ENCODE results near the gene CDKN2B.

GRCh38 chr9:22055090-22055489 lies 46.0 kb upstream of the CDKN2B start:
- TF ChIP-seq CTCF (conservative IDR thresholded peaks at IDR 0.05; ENCODE audit: low read length) (no peak), EZH2phosphoT487 (IDR thresholded peaks at IDR 0.05; ENCODE audit: borderline replicate concordance) (no peak)

Measured in Loucy (cell line).